Erythroblast (primary cell): ENCODE data around the gene RAB19.

Experiments used
- GATA1 ChIP-seq: IDR thresholded peaks from 2 replicates; pipeline ENCODE4 v1.6.1; 2011; ENCODE audit warnings: low read depth, mild to moderate bottlenecking, control low read depth, low read length, moderate library complexity
- POLR2A ChIP-seq: IDR thresholded peaks from 2 replicates; pipeline ENCODE4 v1.6.1; 2011; ENCODE audit warnings: mild to moderate bottlenecking, low read length

DNA sequence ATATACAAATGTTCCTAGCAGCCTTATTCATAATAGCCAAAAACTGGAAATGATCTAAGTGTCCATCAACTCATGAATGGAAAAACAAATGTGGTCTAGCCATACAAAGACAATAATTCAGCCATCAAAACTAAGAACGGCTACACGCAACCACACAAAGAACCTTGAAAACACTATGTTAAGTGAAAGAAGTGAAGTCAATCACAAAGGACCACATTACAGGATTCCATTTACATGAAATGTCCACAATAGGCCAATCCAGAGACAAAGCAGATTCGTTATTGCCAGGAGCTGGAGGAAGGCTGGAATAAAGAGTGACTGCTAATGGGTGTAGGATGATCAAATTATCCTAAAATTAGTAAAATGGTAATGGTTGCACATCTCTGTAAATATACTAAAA is 54.3 kb downstream of the RAB19 start:
- no peak for TF ChIP-seq POLR2A
- no peak for TF ChIP-seq GATA1
